ENCODE results near the gene BBS2. TPM values are rescaled to one million over a fixed set of nuclear protein-coding genes. Genes with fewer than 3 reads are reported as not detected.
A peak's percentile ranks its signal among the peaks of the same experiment; 100 is the strongest.

The BBS2 gene
- total and polyA plus RNA-seq, 2 of the 13 experiments (the other 11 are each of a cell fraction or from before 2014, with no cell fraction given), result 59.7 to 68.3 TPM

DNA sequence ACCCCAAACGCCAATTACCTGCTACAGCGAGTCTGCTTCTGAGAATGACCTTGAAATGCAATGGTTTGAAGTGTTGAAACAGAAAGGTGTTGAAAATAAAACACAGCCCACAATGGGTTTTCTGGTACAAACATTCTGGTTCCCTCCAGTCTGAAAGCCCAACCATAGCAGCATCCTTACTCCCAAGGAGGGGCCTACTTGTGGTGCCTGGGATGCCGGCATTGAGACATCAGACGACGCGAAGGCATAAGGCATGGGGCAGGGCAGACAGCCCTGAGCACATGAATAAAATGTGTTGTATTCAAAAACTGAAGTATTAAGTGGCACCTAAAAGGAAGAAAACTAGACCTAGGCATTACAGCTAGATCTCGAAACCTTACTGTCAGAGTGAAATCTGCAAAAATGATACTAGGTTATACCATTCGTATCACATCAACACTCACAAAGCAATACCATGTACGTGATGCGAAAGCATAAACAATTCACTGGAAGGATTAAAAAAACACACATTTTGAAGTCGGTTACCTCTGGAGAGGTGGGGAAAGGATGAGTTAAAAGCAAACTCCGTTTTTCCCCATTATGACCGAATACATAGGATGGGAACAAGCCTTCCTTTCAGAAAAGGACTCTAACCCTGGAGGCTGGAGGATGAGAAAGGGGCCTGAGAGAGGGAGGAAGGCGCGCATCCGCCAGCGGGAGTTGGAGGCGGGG, 69.4 kb downstream of the BBS2 start (continued):
- TF ChIP-seq, protein P1, sequence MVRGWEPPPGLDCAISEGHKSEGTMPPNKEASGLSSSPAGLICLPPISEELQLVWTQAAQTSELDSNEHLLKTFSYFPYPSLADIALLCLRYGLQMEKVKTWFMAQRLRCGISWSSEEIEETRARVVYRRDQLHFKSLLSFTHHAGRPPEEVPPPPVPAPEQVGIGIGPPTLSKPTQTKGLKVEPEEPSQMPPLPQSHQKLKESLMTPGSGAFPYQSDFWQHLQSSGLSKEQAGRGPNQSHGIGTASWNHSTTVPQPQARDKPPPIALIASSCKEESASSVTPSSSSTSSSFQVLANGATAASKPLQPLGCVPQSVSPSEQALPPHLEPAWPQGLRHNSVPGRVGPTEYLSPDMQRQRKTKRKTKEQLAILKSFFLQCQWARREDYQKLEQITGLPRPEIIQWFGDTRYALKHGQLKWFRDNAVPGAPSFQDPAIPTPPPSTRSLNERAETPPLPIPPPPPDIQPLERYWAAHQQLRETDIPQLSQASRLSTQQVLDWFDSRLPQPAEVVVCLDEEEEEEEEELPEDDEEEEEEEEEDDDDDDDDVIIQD (CRISPR knock-in tag; IDR thresholded peaks at IDR 0.05; ENCODE audit: low read depth), result no peak
- TF ChIP-seq SAP130 (CRISPR knock-in tag; IDR thresholded peaks at IDR 0.05; ENCODE audit: low read depth) (peak; percentile 45), KLF6 (CRISPR knock-in tag; IDR thresholded peaks at IDR 0.05) (no peak), ZNF530 (CRISPR knock-in tag; IDR thresholded peaks at IDR 0.05; ENCODE audit: low read depth) (no peak), SOX6 (IDR thresholded peaks at IDR 0.05) (no peak), SOX6 (CRISPR knock-in tag; IDR thresholded peaks at IDR 0.05) (no peak), GLI4 (CRISPR knock-in tag; IDR thresholded peaks at IDR 0.05; ENCODE audit: borderline replicate concordance) (no peak), HOXA5 (CRISPR knock-in tag; IDR thresholded peaks at IDR 0.05) (0 out of 2 replicates have a peak, but pooled peaks have one; percentile 15), DMAP1 (CRISPR knock-in tag; IDR thresholded peaks at IDR 0.05) (no peak)
- TF ChIP-seq, protein P2, sequence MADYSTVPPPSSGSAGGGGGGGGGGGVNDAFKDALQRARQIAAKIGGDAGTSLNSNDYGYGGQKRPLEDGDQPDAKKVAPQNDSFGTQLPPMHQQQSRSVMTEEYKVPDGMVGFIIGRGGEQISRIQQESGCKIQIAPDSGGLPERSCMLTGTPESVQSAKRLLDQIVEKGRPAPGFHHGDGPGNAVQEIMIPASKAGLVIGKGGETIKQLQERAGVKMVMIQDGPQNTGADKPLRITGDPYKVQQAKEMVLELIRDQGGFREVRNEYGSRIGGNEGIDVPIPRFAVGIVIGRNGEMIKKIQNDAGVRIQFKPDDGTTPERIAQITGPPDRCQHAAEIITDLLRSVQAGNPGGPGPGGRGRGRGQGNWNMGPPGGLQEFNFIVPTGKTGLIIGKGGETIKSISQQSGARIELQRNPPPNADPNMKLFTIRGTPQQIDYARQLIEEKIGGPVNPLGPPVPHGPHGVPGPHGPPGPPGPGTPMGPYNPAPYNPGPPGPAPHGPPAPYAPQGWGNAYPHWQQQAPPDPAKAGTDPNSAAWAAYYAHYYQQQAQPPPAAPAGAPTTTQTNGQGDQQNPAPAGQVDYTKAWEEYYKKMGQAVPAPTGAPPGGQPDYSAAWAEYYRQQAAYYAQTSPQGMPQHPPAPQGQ (CRISPR knock-in tag; IDR thresholded peaks at IDR 0.05; ENCODE audit: borderline replicate concordance), result no peak
- TF ChIP-seq, protein P3, sequence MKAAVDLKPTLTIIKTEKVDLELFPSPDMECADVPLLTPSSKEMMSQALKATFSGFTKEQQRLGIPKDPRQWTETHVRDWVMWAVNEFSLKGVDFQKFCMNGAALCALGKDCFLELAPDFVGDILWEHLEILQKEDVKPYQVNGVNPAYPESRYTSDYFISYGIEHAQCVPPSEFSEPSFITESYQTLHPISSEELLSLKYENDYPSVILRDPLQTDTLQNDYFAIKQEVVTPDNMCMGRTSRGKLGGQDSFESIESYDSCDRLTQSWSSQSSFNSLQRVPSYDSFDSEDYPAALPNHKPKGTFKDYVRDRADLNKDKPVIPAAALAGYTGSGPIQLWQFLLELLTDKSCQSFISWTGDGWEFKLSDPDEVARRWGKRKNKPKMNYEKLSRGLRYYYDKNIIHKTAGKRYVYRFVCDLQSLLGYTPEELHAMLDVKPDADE (CRISPR knock-in tag; IDR thresholded peaks at IDR 0.05), result 0 out of 2 replicates have a peak, but pooled peaks have one; percentile 29
- TF ChIP-seq, protein P4, sequence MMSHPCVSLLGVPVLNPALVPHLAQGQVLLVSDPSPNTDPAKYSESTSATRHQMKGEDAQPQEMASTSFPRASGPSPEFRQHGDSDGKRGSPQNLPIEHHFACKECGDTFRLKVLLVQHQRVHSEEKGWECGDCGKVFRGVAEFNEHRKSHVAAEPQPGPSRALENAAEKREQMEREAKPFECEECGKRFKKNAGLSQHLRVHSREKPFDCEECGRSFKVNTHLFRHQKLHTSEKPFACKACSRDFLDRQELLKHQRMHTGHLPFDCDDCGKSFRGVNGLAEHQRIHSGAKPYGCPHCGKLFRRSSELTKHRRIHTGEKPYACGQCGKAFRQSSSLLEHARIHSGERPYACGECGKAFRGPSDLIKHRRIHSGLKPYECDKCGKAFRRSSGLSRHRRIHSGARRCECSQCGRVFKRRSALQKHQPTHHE (CRISPR knock-in tag; IDR thresholded peaks at IDR 0.05; ENCODE audit: borderline replicate concordance), result no peak; the same call in 1 of the 2 replicates

All from HepG2 (cell line).